Stimulated activated CD4-positive, alpha-beta T cell treated with anti-CD3 and anti-CD28 coated beads, Interleukin-12 subunit alpha, Interleukin-12 subunit beta, amount 100 ng/mL, for 4 hours (primary cell): ENCODE measurements around the gene MRGPRF.

Source experiments
- DNase-seq: peaks from one replicate; pipeline ENCODE4 v3.0.0-alpha.2; 2020

The MRGPRF gene, protein sequence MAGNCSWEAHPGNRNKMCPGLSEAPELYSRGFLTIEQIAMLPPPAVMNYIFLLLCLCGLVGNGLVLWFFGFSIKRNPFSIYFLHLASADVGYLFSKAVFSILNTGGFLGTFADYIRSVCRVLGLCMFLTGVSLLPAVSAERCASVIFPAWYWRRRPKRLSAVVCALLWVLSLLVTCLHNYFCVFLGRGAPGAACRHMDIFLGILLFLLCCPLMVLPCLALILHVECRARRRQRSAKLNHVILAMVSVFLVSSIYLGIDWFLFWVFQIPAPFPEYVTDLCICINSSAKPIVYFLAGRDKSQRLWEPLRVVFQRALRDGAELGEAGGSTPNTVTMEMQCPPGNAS

DNA sequence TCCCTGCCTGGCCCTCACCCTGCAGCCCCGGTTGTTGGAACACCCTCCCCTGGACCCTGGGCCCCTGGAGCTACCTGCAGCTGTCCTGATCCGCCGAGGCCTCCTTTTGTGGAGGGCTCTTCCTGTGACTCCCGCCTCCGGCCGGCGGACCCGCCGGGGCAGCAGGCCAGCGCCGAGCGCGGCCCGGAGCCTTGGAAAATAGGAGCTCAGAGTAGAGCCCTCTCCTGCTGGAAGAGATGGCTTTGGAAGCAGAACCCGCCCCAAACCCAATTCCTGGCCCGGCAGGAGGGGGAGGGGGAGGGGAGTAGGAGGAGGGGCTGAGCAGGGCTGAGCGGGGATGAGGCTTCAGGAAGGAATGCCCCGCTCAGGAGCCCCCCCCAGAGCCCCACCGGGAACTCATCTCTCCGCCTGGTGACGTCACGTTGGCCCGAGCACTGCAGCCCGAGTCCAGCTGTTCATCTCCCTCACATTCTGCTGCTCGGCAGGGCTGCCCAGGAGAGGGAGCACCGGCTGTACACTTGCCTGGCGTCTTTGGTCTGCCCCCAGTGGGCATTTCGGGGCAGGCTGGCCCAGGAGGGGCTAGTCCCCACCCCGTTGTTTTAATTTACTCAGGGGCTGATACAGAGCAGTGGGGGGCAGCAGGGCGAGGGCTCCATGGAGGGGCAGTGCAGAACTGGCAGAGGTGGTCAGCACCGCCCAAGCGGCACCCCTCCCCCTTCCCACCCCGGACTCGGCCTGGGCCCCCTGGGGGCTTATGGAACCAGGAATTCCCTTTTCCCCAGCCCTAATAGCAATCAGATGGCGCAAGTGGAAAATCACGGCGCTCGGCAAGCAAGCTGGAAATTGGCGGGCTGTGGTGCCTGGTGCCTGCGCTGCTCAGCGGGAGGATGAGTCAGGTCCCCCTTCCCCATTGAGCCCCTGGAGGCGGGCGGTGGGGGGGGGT, at the start of gene MRGPRF:
Gene MRGPRF (minus strand): TSS at position 238 of the 943 bp plus-strand sequence. CDS start 3,345 bp downstream, outside the sequence.
- no peak for DNase-seq

DNA sequence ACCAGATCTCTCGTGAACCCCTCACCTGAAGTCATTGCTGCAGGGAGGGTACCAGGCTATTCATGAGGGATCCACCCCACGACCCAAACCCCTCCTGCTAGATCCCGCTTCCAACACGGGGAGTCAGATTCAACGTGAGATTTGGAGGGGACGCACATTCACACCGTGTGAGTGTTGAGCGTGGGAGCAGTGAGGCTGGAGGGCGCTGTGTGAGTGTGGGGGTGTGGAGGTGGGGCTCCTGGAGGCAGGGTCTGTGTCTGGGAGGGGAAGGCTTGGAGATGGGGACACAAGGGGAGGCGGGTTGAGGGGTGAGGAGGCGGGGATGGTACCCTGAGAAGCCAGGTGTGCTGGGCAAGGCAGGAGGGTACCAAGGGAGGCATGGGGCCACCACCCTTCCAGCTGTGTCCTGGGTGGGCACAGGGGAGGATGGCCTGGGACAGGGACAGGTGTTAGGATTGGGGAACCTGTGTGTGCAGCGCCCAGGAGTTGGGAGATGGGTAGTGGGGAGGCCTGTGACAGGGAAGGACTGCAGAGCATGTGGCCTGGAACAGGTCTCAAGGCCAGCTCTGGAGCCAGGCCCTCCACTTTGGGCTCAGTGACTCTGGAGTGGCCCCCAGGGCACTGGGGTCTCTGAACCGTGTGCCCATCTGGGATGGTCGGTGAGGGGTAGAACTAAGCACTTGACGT, 49.3 kb upstream of the MRGPRF start:
- no peak for DNase-seq

DNA sequence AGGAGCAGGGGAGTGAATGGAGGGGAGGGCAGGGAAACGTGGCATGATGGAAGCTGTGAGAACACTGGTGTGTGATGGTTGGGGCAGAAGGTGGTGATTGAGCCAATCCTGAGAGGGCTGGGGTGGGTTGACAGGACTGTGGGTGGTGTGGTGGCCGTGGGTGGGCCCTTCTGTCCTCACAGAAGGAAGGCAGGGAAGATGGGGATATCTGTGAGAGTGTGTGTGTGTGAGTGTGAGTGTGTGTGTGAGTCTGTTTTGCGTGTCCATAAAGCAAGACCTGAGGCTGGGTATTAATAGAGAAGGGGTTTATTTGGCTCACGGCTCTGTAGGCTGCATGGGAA, 48.6 kb upstream of the MRGPRF start:
- DNase-seq, result no peak

DNA sequence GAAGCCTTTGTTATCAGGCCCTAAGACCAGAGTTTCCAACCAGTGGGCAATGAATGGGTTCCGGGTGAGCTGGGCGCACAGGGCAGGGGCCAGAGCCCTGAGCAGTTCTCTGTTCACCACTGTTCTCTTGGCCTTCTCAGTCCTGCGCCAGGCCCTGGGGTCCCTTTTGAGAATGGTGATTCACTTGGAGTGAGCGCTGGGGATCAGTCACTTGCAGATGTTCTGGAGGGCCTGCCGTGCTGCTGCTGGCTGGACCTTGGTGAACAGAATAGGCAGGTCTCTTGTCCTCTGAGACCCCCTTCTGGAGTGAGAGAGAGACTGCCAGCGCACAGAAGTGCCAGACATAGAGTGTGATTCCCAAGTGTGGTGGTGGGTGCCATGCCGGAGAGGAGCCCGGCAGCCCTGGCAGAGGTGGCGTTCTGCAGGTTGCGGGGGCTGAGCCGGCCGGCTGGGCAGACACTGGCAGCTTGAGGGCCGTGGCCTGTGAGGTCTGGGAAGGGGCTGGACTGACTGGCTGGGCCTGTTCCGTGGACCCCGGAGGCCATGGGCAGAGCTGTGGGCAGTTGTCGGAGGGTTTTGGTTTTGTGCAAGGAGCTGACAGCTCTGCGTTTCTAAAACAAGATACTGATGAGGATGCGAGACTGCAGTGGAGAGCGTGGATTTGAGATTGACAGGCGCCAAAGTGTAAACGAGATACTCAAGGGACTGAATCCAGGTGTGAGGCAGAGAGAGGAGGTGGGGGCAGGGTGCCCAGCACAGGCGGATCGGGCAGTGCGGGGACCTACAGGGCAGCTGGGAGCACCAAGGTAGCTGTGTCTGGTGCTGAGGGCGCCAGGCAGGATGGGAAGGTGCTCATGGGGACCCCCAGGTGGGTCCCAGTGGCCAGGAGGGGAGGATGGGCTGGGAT, 48.0 kb upstream of the MRGPRF start:
- DNase-seq, result no peak

DNA sequence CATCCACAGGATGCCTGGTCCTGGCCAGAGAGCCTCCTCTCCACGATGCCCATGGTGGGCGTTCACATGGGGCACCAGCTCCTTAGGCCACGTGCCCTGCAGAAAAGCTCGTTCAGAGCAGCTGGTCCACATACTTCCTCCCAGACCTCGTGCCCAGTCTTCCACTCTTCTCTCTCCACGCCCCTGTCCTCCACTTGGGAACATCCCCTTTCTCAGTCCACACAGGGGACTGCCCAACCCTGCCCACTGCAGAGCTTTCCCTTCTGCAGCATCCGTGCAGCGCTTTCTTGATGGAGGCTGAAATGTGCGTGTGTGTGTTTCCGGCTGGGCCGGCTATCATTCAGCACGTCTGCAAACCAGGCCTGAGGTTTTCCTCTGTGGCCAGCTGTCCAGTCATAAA, 46.9 kb upstream of the MRGPRF start:
- DNase-seq, result no peak

DNA sequence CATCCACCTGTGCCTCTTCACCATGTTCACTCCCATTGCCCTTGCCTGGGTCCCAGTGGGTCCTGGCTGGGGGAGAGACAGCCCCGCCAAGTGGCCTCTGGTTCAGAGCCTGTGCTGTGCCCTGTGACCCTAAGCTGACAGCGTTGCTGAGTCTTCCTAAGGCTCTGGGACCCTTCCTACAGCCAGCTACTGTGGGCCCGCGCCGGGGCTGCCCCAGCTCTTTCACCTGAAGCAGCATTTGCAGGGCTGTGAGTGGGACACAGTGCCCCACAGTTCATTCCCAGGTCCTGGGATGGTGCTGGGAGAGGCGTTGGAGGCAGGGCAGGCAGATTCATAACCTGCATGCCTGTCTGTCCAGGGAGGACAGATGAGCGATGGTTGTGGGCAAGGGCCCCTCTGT, 46.4 kb upstream of the MRGPRF start:
- no peak for DNase-seq

DNA sequence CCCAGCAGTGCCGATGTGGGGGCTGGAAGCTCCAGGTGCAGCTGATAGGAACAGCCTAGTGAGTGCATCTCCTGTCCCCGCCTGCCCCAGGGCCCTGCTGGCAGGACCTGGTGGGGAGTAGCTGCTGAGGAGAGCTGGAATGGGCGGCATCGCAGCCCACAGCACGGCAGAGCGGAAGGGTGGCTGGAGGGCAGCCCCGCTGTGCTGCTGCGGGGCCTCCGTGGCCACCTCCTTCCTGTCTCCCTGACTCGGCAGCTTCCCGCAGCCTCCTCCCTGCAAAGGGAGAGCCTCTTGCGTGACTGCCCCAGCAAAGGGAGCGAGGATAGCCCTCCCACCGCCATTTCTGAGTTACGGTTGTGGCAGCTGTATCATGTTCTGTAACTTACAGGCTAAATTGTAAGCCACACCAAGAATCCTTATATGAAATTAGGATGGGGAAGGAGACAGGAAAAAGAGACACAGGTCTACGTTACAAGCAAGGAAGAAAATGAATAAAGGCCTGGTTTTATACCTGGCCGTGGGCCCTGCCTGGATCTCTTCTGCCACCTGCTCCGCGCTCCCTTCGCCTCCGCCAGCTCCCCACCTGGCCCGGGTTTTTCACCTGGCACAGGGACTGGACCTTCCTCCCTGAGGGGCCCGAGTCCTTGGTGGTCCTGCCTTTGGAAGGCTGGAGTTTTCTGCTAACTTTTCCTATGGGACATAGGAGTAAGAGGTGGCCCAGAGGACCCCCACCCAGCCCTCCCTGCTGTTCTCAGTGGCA, 45.6 kb upstream of the MRGPRF start:
- no peak for DNase-seq

DNA sequence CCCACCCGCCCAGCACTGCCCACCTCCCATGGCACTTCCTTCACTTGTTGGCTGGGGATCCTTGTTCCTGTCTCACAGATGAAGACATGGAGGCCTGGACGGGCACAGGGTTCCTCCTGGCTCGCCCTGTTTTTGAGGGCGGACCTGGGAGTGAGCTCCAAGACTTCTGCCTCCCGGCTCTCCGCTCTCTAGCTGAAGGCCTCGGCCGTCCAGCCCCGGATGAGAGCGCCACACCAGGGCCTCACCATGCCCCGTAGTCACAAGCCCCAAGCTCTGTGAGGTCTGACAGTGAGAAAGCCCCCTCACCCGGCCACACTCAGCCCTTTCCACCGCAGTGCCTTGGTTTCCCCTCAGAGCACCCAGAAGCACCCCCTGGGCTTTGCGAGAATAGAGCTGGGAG, 44.8 kb upstream of the MRGPRF start:
- DNase-seq, result no peak

DNA sequence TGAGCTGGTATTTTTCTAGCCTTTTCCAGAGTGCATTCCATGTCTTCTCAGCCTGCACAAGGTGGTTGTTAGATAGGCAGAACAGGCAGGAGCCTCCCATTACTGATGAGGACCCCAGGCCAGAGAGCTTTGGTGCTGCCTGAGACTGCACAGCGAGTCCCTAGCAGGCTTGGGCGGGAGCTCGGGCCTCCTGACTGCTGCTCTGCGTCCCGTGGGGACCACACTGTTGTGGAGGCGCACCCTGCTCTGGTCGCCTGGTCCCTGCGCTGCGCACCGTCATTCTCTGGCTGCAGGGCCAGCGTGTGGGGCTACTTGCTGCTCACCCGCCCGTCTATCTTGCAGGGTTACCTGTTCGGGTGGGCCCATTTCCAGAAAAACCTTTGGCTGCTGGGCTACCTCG, 44.2 kb upstream of the MRGPRF start:
- no peak for DNase-seq

DNA sequence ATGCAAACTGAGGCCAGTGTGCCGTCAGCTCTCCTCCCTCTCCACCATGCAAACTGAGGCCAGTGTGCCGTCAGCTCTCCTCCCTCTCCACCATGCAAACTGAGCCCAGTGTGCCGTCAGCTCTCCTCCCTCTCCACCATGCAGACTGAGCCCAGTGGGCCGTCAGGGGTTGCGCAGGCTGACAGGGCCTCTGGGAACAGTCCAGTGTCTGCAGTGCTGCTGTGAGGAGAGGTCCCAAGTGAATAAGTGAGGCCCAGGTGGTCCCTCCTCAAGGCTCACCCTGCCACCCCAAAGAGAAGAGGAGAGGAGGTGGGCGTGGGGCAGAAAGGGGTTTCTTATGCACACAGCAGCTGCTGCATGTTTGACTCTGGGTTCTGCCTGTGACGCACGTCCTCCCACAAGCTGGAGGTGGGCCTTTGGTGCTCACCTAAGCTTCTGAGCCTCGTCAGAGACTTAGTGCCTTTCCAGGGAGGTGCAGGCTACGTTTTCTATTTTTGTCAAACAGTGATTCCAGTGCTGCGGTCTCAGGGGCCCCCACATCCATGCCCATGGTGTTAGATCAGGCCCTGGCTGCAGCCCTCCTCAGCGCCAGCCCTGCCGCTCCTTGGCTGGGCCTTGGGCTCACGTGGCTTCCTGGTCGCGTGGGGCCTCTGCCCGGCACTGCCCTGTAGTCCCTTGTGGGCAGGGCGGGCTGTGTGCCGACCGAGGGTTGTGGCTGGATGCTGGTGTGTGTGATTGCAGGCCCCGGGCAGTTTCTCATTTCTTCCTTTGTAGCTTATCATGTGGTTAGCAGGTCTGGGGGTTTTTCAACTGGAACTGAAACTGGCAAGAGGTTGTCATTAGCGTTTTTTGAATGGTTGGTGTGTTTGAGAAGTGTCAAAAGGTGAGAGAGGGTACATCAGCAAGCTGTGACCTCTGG, 42.8 kb upstream of the MRGPRF start:
- no peak for DNase-seq

DNA sequence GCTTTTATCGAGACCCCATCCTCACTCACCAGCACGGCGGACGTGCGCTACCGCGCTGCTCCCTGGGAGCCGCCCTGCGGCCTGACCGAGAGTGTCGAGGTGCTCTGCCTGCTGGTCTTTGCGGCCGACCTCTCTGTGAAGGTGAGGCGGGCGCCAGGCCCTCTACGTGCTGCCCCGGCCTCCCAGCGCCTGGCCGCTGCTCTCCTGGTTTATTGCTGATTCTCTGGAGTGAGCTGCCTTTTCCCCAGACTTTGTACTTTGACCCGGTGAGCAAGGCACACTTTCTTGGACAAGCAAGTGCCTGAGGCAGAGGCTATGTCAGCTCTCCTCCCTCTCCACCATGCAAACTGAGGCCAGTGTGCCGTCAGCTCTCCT, 42.2 kb upstream of the MRGPRF start:
- no peak for DNase-seq

DNA sequence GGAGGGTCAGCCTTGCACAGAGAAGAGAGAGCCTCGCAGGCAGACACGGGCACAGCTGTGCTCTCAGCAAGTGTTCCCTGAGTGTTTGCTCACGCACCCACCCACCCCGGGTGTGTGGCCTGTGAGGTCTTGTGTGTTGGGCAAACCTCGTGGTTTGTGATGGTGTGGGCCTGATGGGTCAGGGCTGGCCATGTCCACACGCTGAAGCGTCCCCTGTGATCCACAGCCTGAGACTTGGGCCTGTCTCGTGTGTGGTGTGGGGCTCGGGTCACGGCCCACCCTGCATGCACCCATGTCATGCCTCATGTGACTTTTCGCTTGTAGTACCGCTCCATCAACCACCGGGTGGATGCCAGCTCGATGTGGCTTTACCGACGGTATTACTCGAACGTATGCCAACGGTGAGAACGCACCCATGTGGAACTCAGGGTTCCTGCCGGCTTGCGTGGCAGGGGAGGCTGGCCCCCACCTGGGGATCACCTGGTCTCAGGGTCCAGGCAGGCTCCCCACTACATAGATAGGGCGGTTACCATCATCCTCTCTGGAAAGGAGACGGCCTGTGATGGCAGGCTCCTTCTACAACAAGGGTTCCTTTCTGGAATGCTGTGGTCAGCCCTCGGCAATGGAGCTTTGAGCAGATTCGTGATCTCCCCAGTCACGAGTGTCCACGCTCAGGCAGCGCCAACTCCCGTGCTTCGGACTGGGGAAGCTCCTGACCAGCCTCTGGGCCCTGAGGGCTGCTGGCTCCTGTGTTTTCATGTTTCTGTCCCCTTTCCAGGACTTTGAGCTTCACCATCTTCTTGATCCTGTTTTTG, 41.6 kb upstream of the MRGPRF start:
- DNase-seq, result no peak

DNA sequence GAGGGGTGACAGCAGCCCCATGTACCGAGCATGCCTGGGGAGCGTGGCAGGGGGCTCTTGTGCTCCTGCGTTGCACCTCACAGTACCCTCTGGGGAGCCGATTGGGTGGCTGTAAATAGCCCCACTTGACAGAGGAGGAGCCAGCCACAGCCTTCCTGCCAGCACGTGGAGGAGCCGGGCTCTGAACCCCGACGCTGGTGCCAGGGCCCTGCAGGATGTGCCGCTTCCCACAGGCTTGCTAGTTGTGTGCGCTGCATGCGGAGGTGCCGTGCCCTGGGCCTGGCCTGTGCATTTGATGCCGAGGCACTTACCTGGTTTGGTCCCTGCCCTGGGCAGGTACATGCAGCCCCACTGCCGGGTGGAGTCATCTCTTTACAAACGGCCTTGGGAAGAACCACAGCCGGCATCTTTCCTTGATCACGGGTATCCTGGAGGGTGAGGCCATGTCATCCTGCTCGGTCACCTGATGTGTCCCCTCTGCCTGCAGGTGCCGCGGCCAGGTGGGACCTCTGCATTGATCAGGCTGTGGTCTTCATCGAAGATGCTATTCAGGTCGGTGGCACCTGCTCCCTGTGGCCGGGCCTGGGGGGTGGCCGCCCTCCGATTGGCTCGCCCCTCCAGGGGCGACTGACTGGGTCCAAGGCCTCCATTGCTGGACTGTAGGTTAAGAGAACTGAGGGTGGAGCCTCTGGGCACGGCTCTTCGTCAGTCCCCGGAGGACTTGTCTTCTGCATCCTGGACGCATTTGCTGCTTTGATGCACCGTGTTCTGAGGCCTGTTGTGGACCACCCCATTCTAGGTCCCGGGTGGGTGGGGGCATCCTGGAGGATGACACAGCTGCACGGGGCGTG, 40.7 kb upstream of the MRGPRF start:
- DNase-seq, result no peak

DNA sequence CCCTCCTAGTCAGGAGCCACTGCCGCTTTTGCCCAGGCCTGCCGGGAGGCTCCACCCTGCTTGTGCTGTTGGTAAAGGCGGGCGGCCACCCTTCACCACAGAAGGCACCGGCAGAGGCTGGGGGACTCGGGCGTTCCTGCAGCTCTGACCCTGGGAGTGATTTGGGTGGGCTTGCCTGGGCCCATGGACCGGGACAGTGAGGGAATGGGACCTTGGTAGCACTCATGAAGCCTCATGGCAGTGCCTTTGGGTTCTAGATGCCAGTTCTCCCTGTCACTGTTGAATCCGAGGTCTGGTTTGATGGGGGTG, 40.1 kb upstream of the MRGPRF start:
- no peak for DNase-seq

DNA sequence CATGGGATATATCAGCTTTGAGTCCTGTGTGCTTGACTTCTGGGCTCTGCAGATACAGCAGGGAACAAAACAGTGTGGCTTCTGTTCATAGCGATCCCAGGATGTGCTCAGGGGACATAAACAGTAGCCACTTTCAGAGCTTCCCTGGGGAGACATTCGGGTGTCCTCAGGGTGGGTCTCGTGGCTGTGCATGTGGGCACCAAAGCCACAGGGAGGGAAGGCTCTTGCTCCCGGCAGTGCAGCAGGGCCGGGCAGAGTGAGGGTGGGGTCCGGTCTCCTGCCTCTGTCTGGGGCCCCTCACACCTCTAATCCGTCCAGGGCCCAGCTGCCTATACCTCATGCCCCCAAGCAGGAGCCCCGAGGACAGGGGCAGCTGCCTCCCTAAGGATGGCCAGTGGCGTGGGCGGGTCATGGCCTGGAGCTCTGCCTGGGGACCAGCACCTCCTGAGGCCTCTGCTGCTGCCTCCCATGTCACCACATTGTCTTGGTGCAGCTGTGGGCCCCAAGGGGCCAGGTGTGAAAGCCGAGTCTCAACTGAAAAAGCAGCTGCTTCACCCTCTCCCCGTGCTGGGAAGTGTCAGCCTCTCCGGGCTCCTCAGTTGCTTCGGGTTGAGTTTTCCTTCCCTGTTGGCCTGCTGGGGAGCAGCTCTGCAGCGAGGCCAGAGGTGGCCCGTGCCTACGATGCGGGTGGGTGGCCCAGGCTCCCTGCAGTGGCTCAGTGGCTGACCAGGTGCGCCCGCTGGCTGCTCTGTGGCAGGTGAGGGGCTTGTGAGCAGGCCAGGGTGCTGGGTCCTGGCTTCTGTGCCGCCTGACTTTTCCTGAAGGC, 39.5 kb upstream of the MRGPRF start:
- DNase-seq, result no peak

DNA sequence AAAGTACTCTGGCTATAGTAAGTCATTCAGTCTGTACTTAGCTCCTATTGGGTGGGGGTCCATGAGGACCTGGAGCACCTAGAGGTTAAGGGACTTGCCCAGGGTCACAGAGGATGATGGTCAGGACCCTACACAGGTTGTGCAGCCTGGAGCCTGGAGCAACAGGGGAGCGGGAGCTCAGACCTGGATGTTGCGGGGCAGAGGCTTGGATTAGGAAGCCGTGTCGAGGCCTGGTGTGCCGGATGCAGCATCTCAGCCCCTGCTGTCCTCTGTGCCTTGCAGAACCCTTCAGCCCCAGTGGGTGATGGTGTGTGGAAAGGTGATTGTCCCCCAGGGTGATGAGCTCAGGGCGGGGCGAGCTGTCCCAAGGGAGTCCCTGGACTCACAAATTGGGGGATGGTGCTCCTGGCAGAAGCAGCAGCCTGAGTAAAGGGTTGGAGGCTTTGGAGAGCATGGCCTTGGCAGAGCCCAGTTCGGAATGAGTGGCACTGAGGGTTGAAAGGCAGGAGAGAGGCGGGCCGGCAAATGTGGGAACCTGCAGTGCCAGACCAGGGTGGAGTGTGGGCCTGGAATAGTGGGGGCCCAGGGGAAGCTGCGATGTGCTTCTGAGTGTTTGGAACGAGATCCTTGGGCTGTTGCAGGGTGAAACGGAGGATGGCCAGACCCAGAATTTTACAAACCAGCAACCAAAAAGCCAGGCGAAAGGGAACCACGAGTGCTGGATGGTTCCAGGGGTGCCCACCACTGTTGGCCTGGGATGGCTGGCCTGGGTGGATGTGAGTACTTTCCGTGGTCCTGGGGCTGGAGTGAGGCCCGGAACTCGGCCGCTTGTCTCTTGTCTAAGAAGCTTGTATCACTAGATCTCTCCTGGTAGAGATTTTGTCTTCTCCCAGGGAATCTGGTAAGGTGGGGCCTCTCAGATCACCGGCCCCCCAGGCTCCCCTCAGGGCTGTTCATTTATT, 38.6 kb upstream of the MRGPRF start:
- DNase-seq, result no peak
